Loucy (cell line): ENCODE results near the gene SND1.

Source experiments
- EZH2phosphoT487 ChIP-seq: fragments of 200-600 bp; IDR thresholded peaks from 2 replicates; pipeline ENCODE4 v1.6.1; 2018; ENCODE audit warnings: antibody characterized with exemption, mild to moderate bottlenecking, moderate library complexity, borderline replicate concordance
- TF ChIP-seq, protein P1 (sequence below): fragments of 200-600 bp; sonication (generic); conservative IDR thresholded peaks from 2 replicates; pipeline ENCODE4 v1.5.1; 2014; ENCODE audit warnings: mild to moderate bottlenecking, antibody characterized with exemption, low read length

DNA sequence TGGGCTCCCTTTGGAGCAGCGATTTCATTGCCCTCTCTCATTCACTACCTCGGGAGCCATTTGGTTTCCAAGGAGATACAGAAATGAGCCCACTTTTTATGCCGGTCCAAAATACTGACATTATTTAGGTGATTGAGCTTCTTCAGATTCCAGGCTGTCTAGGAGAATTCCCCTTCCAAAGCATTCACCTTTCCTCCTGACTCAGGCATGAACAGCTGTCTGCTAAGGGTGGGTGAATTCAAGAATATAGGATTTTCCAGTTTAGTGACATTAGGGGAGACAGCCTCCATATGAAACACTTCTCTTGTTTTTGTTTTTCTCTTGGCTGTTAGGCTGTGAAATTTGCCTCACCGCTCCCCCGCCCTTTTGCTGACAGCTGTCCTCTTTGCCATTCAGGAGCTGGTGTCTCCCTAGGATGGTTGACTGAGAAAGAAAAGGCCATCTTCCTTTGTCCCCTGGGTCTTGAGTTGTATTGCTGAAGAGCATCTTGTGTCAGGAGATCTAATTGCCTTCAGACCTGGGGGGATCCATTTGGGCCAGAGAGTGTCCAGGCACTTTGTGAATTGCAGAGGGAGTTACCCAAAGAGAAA is 322.5 kb downstream of the SND1 start:
- TF ChIP-seq, protein P1, sequence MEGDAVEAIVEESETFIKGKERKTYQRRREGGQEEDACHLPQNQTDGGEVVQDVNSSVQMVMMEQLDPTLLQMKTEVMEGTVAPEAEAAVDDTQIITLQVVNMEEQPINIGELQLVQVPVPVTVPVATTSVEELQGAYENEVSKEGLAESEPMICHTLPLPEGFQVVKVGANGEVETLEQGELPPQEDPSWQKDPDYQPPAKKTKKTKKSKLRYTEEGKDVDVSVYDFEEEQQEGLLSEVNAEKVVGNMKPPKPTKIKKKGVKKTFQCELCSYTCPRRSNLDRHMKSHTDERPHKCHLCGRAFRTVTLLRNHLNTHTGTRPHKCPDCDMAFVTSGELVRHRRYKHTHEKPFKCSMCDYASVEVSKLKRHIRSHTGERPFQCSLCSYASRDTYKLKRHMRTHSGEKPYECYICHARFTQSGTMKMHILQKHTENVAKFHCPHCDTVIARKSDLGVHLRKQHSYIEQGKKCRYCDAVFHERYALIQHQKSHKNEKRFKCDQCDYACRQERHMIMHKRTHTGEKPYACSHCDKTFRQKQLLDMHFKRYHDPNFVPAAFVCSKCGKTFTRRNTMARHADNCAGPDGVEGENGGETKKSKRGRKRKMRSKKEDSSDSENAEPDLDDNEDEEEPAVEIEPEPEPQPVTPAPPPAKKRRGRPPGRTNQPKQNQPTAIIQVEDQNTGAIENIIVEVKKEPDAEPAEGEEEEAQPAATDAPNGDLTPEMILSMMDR, result no peak
- TF ChIP-seq EZH2phosphoT487, result no peak
